Activated T-cell treated with anti-CD3 and anti-CD28 coated beads, Interleukin-2, amount 50 U/mL, for 48 hours (primary cell): ENCODE measurements around the gene RNF2.
"Not testable (repeated sequence)": the region's sequence is repeated elsewhere in the genome, so short reads cannot be mapped to it uniquely, and the experiment has no call there.

Experiments
- DNase-seq, 2 experiments: peaks; one replicate each; pipeline ENCODE4 v3.0.0-alpha.2; 2020

The RNF2 gene

DNA sequence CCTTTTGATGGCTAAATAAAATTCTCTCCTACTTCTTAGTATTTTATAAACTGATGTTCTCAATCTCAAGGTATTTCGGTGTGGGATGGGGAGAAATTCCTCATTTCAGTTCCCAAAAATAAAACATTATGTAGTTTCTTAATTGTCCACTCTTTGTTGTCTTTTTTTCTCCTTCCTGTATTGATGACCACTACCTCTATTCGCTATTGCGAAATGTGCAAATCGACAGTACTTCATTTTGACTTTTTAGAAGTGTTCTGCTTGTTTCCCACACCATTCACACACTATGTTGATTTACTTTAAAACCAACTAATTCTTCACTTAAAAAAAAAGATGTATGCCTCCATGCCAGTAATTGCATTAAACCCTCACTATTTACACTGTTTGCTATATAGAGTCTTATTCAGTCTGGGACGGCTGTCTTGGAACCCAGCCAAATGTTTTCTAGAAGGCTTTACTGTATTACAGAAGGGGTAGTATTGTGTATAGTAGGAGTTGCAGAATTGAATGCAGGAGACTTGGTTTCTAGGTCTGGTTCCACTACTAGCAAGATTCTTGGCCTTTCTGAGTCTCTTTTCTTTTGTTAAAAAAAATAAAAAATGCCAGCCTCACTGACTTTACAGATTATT lies 5.6 kb downstream of the RNF2 start:
- DNase-seq = no peak

DNA sequence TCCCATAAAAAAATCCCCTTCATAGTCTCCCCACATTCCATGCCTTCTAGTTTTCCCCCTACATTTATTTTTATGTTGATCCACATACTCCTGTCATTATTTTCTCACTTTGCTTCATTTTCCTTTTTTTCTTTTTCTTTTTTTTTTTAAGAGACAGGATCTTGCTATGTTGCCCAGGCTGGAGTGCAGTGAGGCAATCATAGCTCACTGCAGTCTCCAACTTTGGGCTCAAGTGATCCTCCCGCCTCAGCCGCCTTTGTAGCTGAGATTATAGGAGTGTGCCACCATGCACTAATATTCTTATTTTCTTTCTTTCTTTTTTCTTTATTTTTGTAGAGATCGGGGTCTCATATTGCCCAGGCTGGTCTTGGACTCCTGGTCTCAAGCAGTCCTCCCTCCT lies 7.8 kb downstream of the RNF2 start:
- DNase-seq = no peak

DNA sequence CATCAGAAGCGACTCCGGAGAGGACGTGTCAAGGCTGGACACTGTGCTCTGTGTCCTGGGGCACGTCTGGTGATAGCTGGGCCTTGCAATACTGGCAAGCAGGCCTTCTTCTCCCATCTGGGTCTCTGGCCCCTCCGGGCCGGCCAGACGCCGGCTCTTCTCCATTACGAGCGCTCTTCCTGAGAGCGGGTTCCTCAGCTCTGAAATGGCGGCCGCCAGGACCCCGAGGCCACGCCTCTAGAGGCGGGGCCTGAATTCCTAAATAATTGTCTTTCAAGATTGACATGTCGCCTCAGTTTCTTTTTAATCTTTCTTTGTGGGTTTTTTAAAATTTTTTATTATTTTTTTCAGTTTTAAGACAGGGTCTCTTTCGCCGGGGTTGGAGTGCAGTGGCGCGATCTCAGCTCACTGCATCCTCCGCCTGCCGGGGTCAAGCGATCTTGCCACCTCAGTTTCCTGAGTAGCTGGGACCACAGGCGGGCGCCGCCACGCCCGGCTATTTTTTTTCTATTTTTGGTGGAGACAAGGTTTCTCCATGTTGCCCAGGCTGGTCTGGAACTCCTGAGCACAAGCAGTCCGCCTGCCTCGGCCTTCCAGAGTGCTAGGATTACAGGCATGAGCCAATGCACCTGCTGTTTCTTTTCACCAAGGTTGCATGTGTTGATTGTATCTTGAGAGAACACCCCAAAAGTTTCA lies 9.2 kb downstream of the RNF2 start:
- DNase-seq = no peak

DNA sequence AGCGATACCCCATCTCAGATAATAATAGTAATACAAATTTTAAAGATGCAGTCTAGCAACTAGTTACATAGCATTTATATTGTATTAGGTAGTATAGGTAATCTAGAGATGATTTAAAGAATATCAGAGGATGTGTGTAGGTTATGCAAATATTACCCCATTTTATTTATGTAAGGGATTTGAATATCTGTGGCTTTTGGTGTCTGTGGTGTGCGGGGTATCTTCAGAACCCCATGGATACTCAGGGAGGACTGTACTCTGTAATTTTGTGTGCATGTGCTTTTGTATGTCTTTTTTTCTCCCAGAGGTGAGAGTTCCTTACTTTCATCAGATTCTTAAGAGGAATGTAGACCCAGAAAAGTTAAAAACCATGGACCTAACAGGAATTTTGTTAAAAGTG lies 12.8 kb downstream of the RNF2 start:
- DNase-seq = no peak

DNA sequence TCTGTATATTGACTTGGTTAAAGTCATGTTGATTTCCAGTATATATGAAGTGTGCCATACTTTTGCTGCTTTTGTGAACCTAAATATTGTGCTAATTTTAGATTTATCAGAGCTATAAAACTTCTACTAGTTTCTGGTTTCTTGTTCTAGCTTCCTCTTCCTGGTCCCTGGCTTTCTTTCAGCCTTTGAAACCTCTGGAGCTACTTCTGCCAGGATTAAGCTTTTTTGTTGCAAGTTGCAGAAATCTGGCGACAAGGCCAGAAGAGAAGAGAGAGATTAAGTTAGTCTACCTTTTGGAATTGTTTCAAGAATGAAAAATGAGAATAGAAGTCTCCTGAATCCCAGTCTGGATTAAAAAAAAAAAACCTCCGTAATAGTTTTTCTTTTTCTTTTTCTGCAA lies 13.5 kb downstream of the RNF2 start:
- no peak for DNase-seq

DNA sequence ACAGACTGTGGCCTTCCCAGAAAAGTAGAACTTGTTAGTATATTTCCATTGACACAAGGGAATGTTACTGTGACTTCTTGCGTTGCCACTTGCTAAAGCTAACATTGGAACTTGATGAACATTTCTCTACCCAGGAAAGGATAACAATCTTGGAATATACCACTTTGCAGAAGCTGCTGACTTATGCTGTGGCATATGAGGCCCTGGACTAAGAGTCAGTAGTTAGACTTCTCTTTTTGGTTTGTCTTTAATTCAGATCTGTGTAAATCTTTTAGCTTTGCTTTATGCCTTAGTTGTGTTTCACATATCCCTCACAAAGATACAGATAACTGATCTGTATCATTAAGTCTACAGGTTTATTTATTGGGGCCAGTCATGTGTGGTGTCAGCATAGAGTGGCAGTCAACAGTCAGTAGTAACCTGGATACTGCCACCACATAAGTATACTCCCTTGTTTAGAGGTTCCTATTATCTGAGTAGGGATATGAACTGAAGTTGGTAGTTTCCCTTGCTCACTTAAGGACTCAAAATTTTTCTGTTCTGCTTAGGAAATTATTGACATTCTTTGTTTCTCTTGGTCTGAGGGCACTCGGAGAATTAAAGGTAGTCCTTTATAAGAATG lies 14.7 kb downstream of the RNF2 start:
- no peak for DNase-seq

DNA sequence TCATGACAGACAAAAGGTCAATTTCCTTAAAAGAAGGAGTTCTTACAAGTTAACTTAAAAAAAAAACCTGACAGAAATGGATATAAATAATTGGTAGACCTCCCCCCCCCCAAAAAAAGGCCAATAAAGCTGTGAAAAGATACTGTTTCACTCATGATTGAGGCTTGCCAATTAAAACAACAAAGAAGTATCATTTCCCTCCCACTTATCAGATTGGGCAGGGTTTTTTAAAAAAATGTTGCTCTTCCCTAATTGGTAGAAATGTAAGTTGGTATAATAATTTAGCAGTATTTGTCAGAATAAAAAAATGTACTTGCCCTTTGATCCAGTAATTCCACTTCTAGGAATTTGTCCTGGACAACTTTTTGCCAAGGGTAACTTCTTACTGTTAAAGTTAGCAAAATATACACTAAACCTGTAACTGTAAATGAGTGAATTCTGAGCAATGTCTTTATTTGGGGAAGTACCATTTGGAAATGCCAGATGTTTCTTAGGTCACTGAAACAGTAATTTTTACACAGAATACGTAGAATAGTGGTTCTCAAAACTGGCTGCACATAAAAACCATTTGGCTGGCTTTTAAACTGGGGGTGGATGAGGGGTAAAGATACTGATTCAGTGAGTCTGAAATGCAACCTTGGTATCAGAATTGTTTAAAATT lies 17.5 kb downstream of the RNF2 start:
- no peak for DNase-seq

DNA sequence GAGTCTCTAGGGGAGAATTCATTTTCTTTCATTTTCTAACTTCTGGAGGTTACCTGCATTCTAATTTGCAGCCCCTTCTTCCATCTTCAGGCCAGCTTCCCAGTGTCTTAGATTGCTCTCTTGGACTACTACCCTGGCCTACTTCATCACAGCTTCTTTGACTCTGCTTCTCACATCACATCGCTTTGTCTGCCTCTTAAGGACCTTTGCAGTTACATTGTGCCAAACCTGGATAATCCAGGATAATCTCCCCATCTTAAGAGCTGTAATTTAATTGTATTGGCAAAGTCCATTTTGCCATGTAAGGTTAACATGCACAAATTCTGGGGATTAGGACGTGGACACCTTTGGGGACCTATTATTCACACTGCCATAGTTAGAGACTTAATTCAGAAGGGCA lies 18.4 kb downstream of the RNF2 start:
- DNase-seq = no peak

DNA sequence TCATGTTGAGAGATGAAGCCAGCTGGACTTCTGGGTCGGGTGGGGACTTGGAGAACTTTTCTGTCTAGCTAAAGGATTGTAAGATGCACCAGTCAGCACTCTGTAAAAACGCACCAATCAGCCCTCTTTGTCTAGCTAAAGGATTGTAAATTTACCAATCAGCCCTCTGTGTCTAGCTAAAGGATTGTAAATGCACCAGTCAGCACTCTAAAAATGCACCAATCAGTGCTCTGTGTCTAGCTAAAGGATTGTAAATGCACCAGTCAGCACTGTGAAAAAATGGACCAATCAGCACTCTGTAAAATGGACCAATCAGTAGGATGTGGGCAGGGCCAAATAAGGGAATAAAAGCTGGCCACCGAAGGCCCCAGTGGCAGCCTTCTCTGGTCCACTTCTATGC lies 19.6 kb downstream of the RNF2 start:
- not testable (repeated sequence) for DNase-seq

DNA sequence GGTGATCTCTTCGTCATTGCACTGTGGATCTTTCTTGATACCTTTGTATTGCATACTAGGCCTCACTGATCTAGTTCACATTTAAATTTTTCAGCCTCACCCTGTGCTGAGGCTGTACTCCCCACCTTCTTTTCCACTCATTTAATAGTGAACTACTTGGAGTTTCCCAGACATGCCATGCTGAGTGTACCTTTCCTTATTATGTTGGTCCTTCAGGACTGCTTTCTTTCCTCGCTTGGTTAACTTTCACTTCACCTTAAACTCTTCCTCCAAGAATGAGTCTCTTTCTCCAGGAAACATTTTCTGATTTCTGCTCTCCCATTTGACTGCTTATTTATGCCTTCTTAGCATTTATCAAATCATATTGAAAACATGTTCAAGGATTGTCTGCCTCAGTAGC lies 20.8 kb downstream of the RNF2 start:
- no peak for DNase-seq

DNA sequence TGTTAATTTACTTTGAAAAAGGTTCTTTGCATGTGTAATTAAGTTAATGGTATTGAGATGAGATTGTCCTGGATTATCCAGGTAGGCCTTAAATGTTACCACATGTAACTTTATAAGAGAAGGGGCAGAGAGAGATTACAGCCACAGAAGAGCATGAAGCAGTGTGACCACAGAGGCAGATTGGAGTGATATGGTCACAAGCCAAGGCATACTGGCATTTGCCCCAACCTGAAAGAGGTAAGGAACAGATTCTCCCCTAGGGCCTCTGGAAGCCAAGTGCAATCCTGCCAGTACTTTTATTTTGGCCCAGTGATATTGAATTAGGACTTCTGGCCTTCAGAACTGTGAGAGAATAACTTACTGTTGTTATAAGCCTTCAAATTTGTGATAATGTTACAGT lies 23.0 kb downstream of the RNF2 start:
- DNase-seq = no peak

DNA sequence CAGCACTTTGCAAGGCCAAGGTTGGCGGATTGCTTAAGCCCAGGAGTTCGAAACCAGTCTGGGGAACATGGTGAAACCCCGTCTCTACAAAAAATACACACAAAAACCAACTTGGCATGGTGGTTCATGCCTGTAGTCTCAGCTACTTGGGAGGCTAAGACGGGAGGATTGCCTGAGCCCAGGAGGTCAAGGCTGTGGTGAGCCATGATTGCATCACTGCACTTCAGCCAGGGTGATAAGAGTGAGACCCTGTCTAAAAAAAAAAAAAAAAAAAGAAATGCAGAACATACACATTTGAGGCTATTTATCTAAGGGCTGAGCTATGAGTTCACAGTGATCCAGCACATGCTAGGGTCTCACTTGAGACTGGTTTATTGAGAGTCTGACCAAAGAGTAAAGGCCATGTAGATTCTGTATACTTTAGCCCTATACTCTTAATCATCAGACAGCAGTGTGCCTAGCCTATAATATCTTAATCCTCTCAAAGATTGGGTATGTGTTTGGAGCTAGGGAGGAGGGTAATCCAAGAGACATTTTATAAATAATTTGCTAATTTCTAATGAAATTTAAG lies 23.9 kb downstream of the RNF2 start:
- DNase-seq = no peak

DNA sequence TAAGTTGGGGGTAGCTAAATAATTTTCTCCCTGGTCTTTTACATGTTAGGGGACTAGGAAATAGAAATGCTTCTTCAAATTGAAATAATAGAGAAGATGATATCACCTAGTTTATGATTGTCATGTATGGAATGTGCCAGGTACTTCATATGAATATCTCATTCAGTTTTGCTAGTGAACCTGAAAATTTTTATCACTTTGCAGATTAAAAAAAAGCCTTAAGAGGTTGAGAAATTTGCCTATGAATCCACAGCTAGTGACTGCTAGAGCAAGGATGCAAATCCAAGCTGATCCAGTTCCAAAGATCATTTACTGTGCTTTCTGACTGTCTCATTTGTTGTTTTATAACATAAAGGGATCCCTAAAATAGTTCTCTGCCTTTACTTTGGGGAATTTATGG lies 24.7 kb downstream of the RNF2 start:
- DNase-seq = no peak

DNA sequence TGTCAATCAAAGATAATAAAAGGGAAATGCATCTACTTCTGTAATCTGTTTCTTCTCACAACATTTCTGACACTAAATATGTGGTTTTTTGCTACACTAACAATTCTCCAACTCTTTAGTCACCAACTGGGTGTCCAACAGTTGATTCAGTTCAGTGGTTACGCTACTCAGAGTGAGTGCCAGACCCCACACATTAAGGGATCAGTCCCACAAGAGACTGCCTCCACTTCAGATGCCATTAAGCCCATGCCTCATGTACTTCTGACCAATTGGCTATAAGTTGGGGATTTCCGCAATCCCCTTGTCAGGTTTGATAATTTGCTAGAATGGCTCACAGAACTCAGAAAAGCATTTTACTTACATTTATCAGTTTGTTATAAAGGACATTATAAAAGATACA lies 28.4 kb downstream of the RNF2 start:
- DNase-seq = no peak

DNA sequence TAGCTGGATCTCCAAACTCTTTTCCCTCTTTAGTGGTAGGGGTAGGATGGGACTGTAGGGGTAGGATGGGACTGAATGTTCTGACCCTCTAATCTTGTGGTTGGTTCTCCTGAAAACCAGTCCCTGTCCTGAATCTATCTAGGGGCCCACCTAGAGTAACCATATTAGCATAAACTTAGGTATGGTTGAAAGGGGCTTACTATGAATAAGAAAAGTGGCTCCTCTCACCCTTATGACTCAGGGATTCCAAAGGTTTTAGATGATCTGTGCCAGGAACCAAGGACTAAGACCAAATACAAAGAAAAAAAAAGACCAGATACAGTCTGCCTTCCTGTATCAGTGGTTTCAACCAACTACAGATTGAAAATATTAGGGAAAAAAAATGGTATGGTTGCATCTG lies 28.9 kb downstream of the RNF2 start:
- DNase-seq = no peak

DNA sequence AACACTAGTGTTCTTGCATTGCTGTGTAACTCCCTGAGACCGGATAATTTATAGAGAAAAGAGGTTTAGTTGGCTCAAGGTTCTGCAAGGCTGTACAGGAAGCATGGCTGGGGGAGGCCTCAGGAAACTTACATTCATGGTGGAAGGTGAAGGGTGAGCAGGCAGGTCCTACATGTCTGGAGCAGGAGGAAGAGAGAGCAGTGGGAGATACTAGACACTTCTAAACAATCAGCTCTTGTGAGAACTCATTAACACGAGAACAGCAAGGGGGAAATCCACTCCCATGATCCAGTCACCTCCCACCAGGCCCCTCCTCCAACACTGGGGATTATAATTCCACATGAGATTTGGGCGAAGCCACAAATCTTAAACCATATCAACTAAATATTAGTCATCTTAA lies 30.1 kb downstream of the RNF2 start:
- no peak for DNase-seq

DNA sequence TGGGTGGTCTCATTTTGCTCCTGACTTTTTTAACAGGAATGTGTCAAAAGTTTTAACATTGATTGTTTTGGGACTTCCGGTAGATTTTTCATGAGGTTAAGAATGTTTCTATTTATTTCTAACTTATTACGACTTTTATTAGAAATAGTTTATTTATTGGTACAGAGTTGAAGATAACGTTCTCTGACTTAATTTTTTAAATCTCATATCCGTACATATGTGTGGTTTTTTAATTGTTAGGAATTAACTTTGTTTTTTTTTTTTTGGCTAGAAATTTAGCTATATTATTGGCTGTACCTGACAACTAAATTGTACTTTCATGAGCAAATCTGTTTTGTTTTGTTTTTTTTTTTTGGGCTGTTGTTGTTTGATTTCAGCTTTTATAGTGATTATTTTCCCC lies 32.0 kb downstream of the RNF2 start:
- DNase-seq = no peak

DNA sequence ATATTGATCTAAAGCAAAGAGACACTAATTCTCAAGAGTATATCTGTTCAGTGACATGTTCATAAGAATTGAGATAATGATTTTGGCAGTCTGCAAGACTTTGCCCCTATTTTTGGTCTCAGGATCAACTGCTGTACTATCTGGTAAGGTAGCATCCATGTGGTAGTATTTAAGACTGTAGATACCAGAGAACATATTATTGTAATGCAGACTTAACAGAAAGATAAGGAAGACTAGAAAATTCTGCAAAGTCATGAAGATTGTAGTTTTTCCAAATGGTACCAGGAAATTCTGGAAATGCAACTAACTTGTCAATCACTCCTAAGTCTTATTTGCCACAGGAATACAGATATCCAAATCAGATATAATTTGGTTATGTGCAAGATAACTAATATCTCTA lies 35.1 kb downstream of the RNF2 start:
- no peak for DNase-seq

DNA sequence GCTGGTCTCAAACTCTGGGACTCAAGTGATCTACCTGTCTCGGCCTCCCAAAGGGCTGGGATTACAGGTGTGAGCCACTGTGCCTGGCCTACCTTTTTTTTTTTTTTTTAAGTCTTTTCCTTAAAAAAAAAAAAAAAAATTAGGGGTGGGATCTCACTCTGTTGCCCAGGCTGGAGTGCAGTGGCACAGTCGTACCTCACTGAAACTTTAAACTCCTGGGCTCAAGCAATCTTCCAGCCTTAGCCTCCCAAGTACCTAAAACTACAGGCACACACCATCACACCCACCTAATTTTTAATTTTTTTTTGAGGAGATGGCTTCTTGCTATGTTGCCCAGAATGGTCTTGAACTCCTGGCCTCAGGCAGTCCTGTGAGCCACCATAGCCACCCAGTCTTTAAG lies 38.5 kb downstream of the RNF2 start:
- DNase-seq = no peak

DNA sequence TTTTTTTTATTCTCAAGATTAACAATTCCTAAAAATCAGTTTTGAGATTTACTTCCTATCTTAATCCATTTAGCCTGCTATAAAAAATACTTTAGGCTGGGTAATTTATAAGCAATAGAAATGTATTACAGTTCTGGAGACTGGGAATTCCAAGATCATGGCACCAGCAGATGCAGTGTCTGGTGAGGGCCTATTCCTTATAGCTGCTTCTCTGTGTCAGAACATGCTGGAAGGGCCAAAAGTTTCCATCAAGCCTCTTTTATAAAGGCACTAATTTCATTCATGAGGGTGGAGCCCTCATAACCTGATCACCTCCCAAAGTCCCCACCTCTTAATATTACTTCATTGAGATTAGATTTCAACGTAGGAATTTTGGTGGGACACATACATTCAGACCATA lies 41.7 kb downstream of the RNF2 start:
- no peak for DNase-seq

DNA sequence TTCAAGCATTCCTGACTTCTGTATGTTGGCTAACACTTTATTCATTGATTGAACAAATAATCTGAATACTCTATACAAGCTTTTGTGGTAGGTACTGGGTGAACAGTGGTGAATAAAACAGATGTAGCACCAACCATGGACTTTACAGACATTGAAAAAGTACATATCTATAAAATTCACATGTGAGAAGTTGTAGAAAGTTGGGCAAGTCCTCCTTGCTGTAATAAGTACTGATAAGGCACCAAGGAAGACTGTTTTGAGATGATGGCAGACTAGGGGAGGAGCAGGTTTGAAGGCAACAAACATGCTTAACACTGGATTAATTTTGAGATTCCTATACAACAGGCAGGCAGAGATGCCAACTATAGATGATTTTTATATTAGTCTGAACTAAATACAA lies 42.4 kb downstream of the RNF2 start:
- DNase-seq = no peak

DNA sequence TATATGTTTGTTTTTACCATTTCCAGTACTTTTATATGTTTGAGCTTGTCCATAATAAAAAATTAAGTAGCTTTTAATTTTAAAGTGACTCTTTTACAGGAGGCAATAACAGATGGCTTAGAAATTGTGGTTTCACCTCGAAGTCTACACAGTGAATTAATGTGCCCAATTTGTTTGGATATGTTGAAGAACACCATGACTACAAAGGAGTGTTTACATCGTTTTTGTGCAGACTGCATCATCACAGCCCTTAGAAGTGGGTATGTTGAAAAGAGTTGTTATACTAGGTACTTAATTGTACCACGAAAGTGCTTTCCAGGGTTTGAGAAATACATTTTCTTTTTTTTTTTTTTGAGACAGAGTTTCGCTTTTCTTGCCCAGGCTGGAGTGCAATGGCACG lies 46.1 kb downstream of the RNF2 start:
- DNase-seq = no peak

DNA sequence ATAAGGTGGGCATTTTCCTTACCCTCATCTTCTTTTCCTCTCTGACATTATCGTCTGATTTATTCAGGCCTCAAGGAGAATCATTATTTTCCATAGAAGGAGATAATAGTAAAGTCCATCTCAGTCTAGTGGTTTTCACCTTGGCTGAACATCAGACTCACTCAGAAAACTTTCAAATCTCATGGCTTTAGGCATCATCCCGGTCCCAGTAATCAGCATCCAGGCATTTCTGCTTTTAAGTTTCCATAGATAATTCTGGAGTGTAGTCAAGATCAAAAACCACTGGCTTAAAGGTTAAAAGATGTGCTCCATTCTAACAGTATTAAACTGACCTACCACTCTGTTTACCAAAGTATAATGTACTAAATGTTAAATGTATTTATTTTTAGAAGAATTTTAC lies 49.4 kb downstream of the RNF2 start:
- DNase-seq = no peak

DNA sequence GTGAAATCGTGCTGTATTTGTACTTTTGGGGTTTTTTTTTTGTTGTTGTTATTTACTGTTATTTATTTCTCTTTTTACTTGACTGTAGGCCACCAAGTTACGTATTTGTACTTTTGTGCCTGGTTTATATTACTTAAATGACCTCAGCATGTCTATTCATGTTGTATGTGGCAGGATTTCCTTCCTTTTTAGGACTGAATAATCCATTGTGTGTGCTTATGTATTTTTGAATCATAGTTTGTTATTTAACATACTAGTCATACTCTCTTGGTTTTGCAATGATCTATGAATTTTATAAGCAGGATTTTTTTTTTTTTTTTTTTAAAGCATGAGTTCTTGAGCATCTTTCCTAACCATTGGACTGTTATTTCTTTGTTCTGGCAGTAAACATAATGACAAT lies 51.2 kb downstream of the RNF2 start:
- DNase-seq = no peak
